Measurements from ENCODE around the gene GSTCD.

- no peak for TF ChIP-seq CTCF (IDR thresholded peaks at IDR 0.05)
- TF ChIP-seq POLR2A (IDR thresholded peaks at IDR 0.05), result no peak
Measured at GRCh38 chr4:105765690-105766407, 57.3 kb downstream of the GSTCD start.

All from body of pancreas (tissue), 4 donors.